DND-41 (cell line): ENCODE measurements around the gene NR4A1.
"Not testable (repeated sequence)": the region's sequence is repeated elsewhere in the genome, so short reads cannot be mapped to it uniquely, and the experiment has no call there.

Source experiments
- ATAC-seq: fragments of 200-7000 bp; cut with Tn5 transposase; 3 replicates; pipeline ENCODE4 v1.9.1; 2021; ENCODE audit warnings: low read depth; ENCODE audit not compliant: insufficient read depth
- DNase-seq: peaks from one replicate; pipeline ENCODE4 v3.0.0-alpha.2; 2020
- H2AFZ ChIP-seq: 2 replicates; pipeline ENCODE4 v1.6.0; 2012; ENCODE audit warnings: low read depth, low read length
- H3K27ac ChIP-seq: 2 replicates; pipeline ENCODE4 v1.5.1; 2012; ENCODE audit warnings: low read length, inconsistent platforms
- H3K27me3 ChIP-seq: fragments of 200-600 bp; sonication (generic); 2 replicates; pipeline ENCODE4 v1.6.0; 2012; ENCODE audit warnings: low read length, mild to moderate bottlenecking, inconsistent platforms; ENCODE audit not compliant: insufficient read depth, poor library complexity
- H3K36me3 ChIP-seq: 2 replicates; pipeline ENCODE4 v1.5.1; 2012; ENCODE audit warnings: low read length, inconsistent platforms; ENCODE audit not compliant: insufficient read depth
- H3K4me1 ChIP-seq: 2 replicates; pipeline ENCODE4 v1.5.1; 2012; ENCODE audit warnings: mild to moderate bottlenecking, low read length; ENCODE audit not compliant: insufficient read depth
- H3K4me2 ChIP-seq: 2 replicates; pipeline ENCODE4 v1.6.0; 2012; ENCODE audit warnings: mild to moderate bottlenecking, moderate library complexity, low read length, inconsistent platforms; ENCODE audit not compliant: insufficient read depth
- H3K4me3 ChIP-seq, 2 experiments: fragments of 200-600 bp in 1 of 2; shearing (Covaris generic) in 1 of 2; 2 replicates each; pipeline ENCODE4 v1.5.1; 2012 to 2016; ENCODE audit warnings: inconsistent platforms in 2 of 2, low read length in 2 of 2, mild to moderate bottlenecking in 2 of 2, low read depth in 1 of 2, moderate library complexity in 1 of 2
- H3K79me2 ChIP-seq: 2 replicates; pipeline ENCODE4 v1.6.0; 2012; ENCODE audit warnings: low read length, inconsistent platforms; ENCODE audit not compliant: insufficient read depth
- H3K9ac ChIP-seq: 2 replicates; pipeline ENCODE4 v1.6.0; 2012; ENCODE audit warnings: low read depth, mild to moderate bottlenecking, inconsistent platforms, low read length, moderate library complexity
- H3K9me3 ChIP-seq: 2 replicates; pipeline ENCODE4 v1.5.1; 2012; ENCODE audit warnings: low read length, moderate library complexity, mild to moderate bottlenecking, inconsistent platforms; ENCODE audit not compliant: insufficient read depth, severe bottlenecking
- H4K20me1 ChIP-seq: 2 replicates; pipeline ENCODE4 v1.6.0; 2012; ENCODE audit warnings: low read length; ENCODE audit not compliant: insufficient read depth
- EZH2 ChIP-seq: IDR thresholded peaks from 3 replicates; pipeline ENCODE4 v1.6.1; 2012; ENCODE audit warnings: borderline replicate concordance, low read depth, mild to moderate bottlenecking, moderate library complexity, low read length, inconsistent platforms; ENCODE audit not compliant: severe bottlenecking
- TF ChIP-seq, protein P1 (sequence below): IDR thresholded peaks from 2 replicates; pipeline ENCODE4 v1.5.1; 2012; ENCODE audit warnings: borderline replicate concordance, low read length, moderate library complexity, mild to moderate bottlenecking; ENCODE audit not compliant: poor library complexity, severe bottlenecking; ENCODE audit errors: extremely low read depth

Gene NR4A1

DNA sequence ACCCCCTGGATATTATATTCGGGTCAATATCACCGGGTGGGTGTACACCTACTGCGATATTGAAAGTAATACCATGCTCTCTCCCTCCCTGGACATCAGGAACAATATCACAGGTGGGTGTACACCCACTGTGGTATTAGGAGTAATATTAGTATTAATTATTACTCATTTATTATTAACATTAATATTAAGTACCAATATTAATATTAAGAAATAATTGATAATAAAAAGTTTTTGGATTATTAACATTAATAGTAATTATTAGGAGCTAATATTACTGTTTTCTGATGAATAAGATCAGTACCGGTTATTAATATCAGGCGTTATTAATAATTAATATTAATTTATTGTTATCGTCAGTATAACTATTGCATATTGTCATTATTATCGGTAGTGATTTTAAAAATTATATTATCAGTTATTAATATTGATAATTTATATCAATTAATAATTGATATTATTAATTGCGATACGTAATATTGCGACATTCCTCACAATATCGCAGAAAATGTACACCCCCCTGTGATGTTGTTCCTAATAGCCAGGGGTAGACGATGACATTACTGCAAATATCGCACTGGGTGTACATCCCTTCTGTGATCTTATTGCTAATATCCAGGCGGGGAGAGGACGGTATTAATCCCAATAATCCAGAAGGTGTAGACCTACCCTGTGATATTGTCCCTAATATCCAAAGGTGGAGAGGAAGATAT, 45.2 kb downstream of the NR4A1 start:
- H3K9me3 ChIP-seq = no peaks in the 10 kb centered on the region
- ATAC-seq (no peak), DNase-seq (no peak)
- H3K27ac ChIP-seq = no peak overlapping the region
- H3K4me2 ChIP-seq = no peak overlapping the region
- H3K9ac ChIP-seq = no peak overlapping the region
- no peak overlapping the region for H2AFZ ChIP-seq
- no peak overlapping the region for H3K4me3 ChIP-seq
- no peak for TF ChIP-seq EZH2
- TF ChIP-seq, protein P1, sequence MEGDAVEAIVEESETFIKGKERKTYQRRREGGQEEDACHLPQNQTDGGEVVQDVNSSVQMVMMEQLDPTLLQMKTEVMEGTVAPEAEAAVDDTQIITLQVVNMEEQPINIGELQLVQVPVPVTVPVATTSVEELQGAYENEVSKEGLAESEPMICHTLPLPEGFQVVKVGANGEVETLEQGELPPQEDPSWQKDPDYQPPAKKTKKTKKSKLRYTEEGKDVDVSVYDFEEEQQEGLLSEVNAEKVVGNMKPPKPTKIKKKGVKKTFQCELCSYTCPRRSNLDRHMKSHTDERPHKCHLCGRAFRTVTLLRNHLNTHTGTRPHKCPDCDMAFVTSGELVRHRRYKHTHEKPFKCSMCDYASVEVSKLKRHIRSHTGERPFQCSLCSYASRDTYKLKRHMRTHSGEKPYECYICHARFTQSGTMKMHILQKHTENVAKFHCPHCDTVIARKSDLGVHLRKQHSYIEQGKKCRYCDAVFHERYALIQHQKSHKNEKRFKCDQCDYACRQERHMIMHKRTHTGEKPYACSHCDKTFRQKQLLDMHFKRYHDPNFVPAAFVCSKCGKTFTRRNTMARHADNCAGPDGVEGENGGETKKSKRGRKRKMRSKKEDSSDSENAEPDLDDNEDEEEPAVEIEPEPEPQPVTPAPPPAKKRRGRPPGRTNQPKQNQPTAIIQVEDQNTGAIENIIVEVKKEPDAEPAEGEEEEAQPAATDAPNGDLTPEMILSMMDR = no peak
- H4K20me1 ChIP-seq = no peaks in the 10 kb centered on the region
- no peaks in the 10 kb centered on the region for H3K36me3 ChIP-seq
- H3K4me1 ChIP-seq = no peaks in the 10 kb centered on the region
- no peaks in the 10 kb centered on the region for H3K79me2 ChIP-seq
- no peaks in the 10 kb centered on the region for H3K27me3 ChIP-seq

DNA sequence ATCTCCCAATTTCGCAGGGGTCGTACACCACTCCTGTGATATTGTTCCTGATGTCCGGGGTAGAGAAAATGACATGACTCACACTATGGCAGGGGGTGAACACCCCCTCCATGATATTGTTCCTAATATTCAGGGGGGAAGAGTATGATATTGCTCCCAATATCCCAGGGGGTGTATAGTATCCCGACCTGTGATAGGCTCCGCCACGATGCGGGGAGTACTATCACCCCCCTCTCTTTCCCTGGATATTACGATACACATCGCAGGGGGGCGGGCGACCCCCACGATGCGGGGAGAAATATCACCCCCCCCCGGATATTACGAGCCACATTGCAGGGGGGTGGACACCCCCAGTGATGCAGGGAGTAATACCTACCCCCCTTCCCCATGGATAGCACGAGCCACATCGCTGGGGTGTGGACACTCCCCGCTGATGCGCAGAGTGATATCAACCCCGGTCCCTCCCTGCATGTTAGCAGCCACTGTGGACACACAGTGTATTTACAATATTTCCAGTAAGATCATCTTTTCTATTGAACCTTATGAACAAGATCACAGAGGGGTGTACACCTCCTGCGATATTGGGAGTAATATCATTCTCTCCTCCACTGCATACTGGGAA, 45.9 kb downstream of the NR4A1 start:
- Histone ChIP-seq H4K20me1 (no peaks in the 10 kb centered on the region), H3K9me3 (no peaks in the 10 kb centered on the region), H3K4me1 (no peaks in the 10 kb centered on the region), H3K79me2 (no peaks in the 10 kb centered on the region), H3K27ac (no peak overlapping the region), H3K36me3 (no peaks in the 10 kb centered on the region), H3K4me2 (no peak overlapping the region), H3K9ac (no peak overlapping the region), H2AFZ (no peak overlapping the region), H3K4me3 (no peak overlapping the region), H3K27me3 (no peaks in the 10 kb centered on the region)
- ATAC-seq (no peak), DNase-seq (no peak)
- TF ChIP-seq, protein P1 = no peak
- no peak for TF ChIP-seq EZH2

DNA sequence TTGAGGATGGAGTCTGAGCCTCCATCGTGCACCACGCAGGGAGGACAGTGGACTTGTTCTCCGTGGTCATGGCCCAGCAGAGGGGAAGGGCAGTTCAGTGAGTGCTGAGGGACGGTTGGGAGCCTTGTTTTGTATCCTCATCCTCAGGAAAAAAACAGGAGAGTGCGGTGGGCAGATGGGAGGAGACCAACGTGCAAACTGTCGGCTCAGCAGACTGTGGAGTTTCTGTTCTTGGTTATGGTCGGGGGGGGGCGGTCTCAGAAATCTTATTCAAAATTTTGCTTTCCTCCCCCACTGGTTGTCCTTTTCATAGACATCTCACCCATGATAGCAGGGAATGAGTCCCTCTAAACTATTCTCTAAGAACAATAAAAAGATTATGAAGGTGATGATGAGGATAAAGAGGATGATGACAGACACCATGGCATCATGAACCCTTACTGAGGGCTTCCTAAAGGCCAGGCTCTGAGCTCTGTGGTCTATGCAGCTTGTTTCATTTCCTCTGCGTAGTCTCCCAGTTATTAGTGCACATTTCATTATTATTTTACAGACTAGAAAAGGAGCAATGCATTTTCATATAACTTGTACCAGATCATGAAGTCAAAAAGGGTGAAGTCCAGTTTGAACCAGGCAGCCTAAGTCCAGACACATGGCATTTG, 53.3 kb downstream of the NR4A1 start:
- ATAC-seq, H3K9ac ChIP-seq, H4K20me1 ChIP-seq, H3K79me2 ChIP-seq, H3K27ac ChIP-seq, H2AFZ ChIP-seq, H3K4me3 ChIP-seq, H3K4me1 ChIP-seq, DNase-seq, H3K9me3 ChIP-seq, H3K27me3 ChIP-seq, H3K4me2 ChIP-seq, H3K36me3 ChIP-seq: not testable (repeated sequence)
